GM19452 (cell line): ENCODE data around the gene OCIAD2.
"Not testable (repeated sequence)": the region's sequence is repeated elsewhere in the genome, so short reads cannot be mapped to it uniquely, and the experiment has no call there.

Experiments
- ATAC-seq: cut with Tn5 transposase; IDR thresholded peaks from one replicate; pipeline ENCODE4 v1.9.1; 2021; ENCODE audit not compliant: unreplicated experiment

The OCIAD2 gene

DNA sequence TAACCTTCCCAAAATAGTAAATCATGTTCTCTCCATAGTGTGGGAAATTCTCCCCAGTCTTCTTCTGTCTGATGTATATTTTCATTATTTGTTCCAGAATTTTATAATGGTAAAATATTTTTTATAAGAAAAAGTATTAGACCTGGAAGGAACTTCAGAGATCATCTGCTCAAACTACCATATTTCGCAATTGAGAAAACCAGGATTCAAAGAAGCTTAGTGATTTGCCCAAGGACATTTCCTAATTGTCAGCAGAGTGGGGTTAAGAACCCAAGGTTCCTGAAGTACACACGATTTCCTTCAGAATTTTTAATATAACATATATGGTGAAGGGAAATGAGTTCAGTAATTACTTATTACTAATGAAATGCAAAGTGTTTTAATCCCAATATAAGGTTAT is 51.6 kb downstream of the OCIAD2 start:
- ATAC-seq: no peak

DNA sequence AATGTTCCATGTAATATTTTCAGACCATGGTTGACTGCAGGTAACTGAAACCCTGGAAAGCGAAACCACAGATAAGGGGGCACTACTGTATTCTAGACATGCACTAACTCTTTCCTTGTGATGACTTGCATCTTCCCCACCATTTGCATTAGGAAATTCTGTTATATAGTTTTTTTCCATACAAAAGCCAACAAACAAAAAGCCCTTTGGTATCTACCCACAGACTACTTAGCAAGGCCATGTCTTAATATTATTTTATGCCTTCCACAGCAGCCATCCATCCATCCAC is 52.2 kb downstream of the OCIAD2 start:
- ATAC-seq: no peak

- no peak for ATAC-seq
These were observed 52.8 kb downstream of the OCIAD2 start for GRCh38 chr4:48853604-48854394.

DNA sequence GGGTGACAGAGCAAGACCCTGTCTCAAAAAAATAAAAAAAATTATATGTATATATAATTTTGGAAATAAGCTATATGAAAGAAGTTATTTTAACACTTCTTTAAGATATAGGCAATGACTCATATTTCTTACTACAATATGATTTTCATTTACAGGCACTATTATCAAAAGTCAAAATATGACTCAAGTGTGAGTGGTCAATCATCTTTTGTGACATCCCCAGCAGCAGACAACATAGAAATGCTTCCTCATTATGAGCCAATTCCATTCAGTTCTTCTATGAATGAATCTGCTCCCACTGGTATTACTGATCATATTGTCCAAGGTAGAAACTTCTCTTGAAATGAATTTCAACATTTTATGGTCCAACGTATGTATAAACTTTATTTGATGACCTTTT is 54.9 kb downstream of the OCIAD2 start:
- ATAC-seq: no peak

DNA sequence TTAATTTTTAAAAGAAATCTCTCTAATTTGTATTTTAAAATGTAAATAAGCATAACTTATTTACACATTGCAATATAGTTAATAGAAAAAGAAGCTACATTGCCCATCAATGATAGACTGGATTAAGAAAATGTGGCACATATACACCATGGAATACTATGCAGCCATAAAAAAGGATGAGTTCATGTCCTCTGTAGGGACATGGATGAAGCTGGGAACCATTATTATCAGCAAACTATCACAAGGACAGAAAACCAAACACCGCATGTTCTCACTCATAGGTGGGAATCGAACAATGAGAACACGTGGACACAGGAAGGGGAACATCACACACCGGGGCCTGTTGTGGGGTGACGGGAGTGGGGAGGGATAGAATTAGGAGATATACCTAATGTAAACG is 57.8 kb downstream of the OCIAD2 start:
- not testable (repeated sequence) for ATAC-seq

- ATAC-seq: no peak
These were observed 61.7 kb downstream of the OCIAD2 start for GRCh38 chr4:48844843-48845242.

DNA sequence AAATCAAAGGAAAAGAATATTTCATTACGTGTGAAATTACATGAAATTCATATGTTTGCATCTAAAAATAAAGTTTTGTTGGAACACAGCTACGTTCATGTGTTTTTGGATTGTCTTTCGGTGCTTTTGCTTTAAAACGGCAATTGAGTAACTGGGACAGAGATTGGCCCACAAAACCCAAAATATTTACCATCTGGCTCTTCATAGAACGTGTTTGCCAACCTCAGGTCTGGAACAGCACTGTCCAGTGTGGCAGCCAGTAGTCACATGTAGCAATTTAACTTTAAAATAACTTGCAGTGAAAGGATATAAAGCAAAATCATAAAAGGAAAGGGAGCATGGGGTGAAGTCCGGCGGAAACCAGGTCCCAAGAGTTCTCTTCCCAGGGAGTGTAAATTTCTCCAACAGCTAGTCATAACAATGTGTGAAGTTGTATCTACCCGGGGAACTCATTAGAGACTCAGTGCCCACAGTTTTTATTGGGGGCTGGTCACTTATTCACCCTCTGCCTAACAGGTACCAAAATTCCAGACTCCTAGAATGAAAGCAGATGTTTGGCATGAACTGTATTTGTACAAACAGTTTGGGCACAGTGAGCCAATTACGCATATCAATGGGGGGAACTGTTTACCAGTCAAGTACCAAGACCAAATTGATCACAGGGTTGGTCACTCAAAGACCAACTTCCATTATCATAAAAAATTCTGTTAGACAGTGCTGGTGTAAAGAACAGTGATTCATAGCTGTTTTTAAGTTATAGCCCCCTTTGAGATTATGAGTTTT is 65.3 kb downstream of the OCIAD2 start:
- ATAC-seq: no peak

GRCh38 chr4:48836658-48837057 is 69.9 kb downstream of the OCIAD2 start:
- ATAC-seq: no peak
